Measurements from ENCODE around the gene SEH1L. TPM values are rescaled to one million over a fixed set of nuclear protein-coding genes. Genes with fewer than 3 reads are reported as not detected.
"Not testable (repeated sequence)": the region's sequence is repeated elsewhere in the genome, so short reads cannot be mapped to it uniquely, and the experiment has no call there.

SEH1L gene
- total RNA-seq, 2 donors from 2014 or later, result 16.9 to 28.9 TPM

DNA sequence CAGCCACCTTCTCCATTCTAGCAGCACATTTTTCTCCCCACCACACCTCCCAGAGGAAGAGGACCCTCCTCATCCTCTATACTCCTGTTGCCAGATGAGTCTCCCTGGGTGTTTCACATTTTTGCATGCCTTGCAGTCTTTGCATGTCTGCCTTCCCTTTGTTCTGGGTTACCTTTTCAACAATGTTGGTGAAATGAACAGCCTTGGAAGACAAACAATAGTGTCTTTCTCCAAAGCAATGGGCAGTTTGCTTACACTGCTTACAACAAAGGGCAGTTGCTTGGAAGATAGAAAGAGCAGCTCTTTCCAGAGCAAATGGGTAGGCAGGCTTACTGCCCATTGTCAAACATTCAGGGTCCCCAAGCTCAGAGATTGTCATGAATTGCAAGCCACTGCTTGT is 14.5 kb upstream of the SEH1L start:
- intact Hi-C loops (cut with DNase I), result loop anchor here in 1 of 2 donors (5.0 to 10.0 kb wide), 2 partner anchors 191 to 539 kb away; no protein-coding TSS in a partner anchor
- DNase-seq, result no peak
- ATAC-seq, result no peak

- DNase-seq, result peak; percentile 88
- intact Hi-C loops (cut with DNase I), result loop anchor here (1.0 to 10.0 kb wide), 4 partner anchors 192 to 540 kb away; no protein-coding TSS in a partner anchor
- ATAC-seq, result peak; percentile 94 to 96
Measured at GRCh38 chr18:12934454-12935071, 13.2 kb upstream of the SEH1L start.

- ATAC-seq (no peak), DNase-seq (no peak)
- intact Hi-C loops (cut with DNase I), result loop anchor here in 1 of 2 donors (10.0 kb wide), 1 partner anchor 544 kb away; no protein-coding TSS in a partner anchor
Measured at GRCh38 chr18:12939162-12939561, 8.6 kb upstream of the SEH1L start.

GRCh38 chr18:12943215-12943614 is 4.6 kb upstream of the SEH1L start:
- DNase-seq, result no peak
- no peak for ATAC-seq
- intact Hi-C loops (cut with DNase I), result no loop called here

- intact Hi-C loops (cut with DNase I), result no loop called here
- ATAC-seq (no peak), DNase-seq (peak; percentile 50)
Measured at GRCh38 chr18:12944709-12945108, 3.1 kb upstream of the SEH1L start.

DNA sequence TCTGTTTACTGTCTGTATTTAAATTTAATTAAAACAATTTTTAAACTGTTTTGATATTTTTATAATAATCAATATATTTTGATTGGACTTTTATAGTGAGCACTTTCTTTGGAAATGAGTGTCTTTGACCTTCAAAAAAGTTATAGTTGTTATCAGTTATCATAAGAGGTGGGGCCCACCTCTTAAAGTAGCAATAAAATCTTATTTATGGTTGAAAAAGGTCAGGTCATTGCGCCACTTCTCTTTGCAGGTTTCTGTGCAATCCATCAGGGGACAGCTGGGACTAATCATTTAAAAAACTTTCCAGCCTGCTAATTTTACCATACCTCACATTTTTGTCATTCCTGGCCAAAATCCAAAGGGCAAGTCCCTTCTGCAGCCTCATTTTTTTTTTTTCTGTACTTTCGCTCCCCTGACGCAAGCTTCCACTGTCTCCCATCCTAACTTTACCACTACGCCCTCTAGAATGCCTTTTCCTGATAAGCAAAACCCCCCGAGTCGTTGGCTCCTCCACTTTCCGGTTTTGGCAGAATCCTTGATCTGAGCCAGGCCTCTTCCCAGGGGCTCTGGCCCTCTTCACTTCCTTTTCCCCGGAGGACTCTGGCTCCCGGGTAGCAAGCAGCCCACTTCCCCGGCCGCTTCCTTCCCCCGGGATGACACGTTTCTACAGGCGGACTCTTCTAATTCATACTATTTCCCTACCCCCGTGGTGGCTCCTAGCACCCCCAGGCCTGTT is 1.1 kb upstream of the SEH1L start:
- intact Hi-C loops (cut with DNase I), result no loop called here
- DNase-seq (peak; percentile 74), ATAC-seq (peak in 1 of 2 donors; percentile 4)

GRCh38 chr18:12948050-12948804 is 416 bp downstream of the SEH1L start:
- DNase-seq (peak; percentile 97), ATAC-seq (peak; percentile 85 to 90)
- intact Hi-C loops (cut with DNase I), result no loop called here

- intact Hi-C loops (cut with DNase I), result no loop called here
- DNase-seq (no peak), ATAC-seq (no peak)
Measured at GRCh38 chr18:12958478-12958877, 10.7 kb downstream of the SEH1L start.

DNA sequence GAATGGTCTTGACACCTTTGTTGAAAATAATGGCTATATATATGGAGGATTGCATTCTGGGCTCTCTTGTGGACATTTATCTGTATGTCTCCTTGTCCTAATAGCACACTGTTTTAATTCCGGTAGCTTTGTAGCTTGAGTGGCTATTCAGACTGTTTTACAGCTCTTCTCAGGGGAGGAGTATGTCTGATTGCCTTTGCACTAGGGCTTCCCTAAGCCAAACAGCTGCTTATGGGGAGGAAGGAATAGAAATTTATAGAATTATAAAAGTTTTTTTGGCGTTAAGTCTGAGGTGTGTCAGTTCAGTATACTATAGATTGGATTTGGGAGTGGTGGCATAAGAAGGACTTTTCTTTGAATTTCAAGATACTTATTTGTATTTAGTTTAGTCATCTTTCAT is 12.6 kb downstream of the SEH1L start:
- ATAC-seq, result no peak

DNA sequence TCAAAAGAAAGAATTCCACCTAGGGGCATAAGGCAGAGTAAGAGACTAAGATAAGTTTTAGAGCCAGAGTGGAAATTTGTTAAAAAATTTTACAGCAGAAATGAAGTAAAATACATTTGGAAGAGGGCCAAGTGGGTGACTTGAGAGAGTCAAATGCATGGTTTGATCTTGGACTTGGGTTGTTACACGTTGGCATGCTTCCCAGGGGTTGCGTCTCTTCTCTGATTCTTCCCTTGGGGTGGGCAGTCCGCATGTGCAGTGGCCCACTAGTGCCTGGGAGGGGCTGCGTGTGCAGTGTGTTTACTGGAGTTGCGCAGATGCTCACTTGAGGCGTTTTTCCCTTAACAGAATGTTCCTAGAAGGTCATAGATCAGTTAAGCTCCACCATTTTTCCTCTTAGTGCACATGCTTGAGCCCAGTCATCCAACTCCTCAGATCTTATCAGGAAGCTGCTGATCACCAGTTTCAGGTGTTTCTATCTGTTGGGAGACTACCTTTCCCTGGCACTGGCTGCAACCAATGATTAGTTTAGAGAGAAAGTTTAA is 13.1 kb downstream of the SEH1L start:
- ATAC-seq, result peak in 1 of 2 donors; percentile 68
- DNase-seq, result no peak
- intact Hi-C loops (cut with DNase I), result no loop called here

More for the DNA sequence above, 12.6 kb downstream of the SEH1L start:
- intact Hi-C loops (cut with DNase I), result no loop called here
- no peak for DNase-seq

DNA sequence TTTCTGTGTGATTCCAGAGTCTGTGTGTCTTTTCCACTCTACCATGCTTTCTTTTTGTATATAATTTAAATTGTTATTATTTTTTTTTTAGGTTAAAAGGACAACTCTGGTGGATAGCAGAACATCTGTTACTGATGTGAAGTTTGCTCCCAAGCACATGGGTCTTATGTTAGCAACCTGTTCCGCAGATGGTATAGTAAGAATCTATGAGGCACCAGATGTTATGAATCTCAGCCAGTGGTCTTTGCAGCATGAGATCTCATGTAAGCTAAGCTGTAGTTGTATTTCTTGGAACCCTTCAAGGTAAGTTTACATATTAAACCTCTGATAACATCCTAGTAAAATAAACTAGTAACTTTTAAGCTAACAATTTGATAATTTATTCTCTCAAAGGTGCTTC is 15.3 kb downstream of the SEH1L start:
- no peak for DNase-seq
- no peak for ATAC-seq
- intact Hi-C loops (cut with DNase I), result no loop called here

GRCh38 chr18:12968115-12968514 is 20.3 kb downstream of the SEH1L start:
- peak in 1 of 2 donors; percentile 39 for ATAC-seq
- no peak for DNase-seq
- intact Hi-C loops (cut with DNase I), result no loop called here

- no peak for ATAC-seq
- intact Hi-C loops (cut with DNase I), result no loop called here
- no peak for DNase-seq
Measured at GRCh38 chr18:12968619-12969018, 20.8 kb downstream of the SEH1L start.

DNA sequence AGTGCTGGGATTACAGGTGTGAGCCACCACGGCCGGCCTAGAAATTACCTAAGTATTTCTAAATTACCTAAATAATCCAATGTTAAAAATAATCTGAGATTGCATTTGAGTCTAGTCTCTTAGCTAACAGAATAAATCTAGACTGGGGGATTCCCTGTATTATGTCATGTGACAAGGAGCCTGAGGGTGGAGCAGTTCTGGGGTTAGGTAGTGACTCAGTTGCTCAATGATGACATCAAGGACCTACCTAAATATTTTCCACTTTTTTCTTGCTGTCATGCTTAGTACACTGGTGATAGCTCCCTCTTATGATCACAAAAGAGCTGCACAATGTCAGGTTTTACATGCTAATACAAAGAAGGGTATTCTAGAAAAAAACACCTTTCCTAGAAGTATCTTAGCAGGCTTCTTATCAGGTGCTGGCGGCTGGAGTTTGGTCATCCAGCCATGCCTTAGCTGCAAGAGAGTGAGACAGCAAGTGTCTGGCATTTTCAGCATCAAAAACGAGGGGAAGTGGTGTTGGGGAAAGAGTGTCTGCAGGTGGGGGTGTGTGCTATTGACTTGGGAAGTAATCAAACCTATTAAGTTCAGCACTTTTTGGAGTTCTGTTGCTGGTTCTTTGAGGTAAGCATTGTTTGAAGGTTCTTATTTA is 25.9 kb downstream of the SEH1L start:
- ATAC-seq (no peak), DNase-seq (no peak)
- intact Hi-C loops (cut with DNase I), result no loop called here

DNA sequence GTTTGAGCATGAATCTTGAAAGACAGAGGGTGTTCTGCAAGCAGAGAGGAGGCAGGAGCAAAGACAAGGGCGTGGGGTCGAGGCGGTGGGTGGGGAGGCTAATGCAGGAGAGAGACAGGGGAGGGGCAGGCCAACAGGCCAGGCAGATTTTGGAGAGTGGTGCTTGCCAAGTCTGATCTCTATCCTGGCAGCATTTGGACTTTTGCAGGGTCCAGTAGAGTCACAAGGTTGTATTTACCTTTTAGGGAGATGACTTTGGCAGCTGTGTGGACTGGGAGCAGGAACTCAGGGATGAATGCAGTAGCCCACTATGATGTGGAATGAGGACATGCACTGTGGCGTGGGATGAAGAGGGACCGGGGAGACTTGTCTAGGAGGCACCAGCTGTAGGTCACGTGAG is 27.7 kb downstream of the SEH1L start:
- no peak for DNase-seq
- intact Hi-C loops (cut with DNase I), result no loop called here
- ATAC-seq, result no peak

- intact Hi-C loops (cut with DNase I), result no loop called here
- DNase-seq (no peak), ATAC-seq (peak in 1 of 2 donors; percentile 14)
Measured at GRCh38 chr18:12976305-12976704, 28.5 kb downstream of the SEH1L start.

DNA sequence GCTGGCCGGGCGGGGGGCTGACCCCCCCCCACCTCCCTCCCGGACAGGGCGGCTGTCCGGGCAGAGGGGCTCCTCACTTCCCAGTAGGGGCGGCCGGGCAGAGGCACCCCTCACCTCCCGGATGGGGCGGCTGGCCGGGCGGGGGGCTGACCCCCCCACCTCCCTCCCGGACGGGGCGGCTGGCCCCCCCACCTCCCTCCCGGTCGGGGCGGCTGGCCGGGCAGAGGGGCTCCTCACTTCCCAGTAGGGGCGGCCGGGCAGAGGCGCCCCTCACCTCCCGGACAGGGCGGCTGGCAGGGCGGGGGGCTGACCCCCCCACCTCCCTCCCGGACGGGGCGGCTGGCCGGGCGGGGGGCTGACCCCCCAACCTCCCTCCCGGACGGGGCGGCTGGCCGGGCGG is 32.3 kb downstream of the SEH1L start:
- DNase-seq; intact Hi-C loops (cut with DNase I); ATAC-seq: not testable (repeated sequence)

DNA sequence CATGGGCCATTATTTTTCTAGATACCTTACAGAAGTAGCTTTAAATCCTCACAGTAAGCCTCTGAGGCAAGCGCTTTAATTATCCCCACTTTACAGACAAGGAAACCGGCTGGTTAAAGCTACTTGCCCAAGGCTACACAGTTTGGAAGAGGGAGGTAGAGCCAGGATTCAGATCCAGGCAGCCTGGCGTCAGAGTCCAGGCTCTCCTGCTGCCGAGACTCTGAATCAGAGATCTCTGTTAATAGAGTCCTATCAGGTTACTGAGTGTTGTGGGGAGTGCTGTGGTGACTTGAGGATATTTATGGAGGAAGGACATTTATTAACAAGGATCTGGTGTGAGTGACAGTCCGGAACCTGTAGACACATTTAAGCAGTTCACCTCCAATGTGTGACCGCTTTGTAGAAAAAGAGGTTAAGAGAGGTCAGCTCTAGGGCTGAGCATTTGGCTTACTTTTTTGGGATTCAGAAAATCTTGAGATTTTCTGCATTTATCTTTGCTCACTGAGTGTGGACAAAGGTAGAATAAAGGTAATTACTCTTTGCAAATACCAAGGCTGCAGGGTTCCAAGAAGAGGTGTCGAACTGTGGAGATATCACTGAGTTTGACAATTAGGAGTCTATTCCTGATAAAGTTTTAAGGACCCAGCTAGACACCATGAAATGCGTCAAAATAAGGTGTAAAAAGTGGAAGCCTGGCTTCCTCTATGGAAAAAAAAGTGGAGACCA is 41.7 kb downstream of the SEH1L start:
- ATAC-seq (no peak), DNase-seq (no peak)
- intact Hi-C loops (cut with DNase I), result no loop called here

- ATAC-seq (no peak), DNase-seq (no peak)
- intact Hi-C loops (cut with DNase I), result no loop called here
Measured at GRCh38 chr18:12990123-12990475, 42.3 kb downstream of the SEH1L start.

Measured in left cardiac atrium (tissue), 4 donors.